ENCODE measurements around the gene XPO1. TPM values are rescaled to one million over a fixed set of nuclear protein-coding genes. Genes with fewer than 3 reads are reported as not detected.
"Not testable (repeated sequence)": the region's sequence is repeated elsewhere in the genome, so short reads cannot be mapped to it uniquely, and the experiment has no call there.

The XPO1 gene
- total RNA-seq, 6 donors from 2014 or later: 52.2 to 145 (median 81.9) TPM

- Histone ChIP-seq H3K27me3 (no peaks in the 10 kb centered on the region), H3K27ac (peak overlapping the region; percentile 98 to 99 (median 98)), H3K4me3 (peak overlapping the region; percentile 56 to 82 (median 77)), H3K4me1 (peaks cover 26 to 57% (median 32%) of the 10 kb centered on the region in 4 donors), H3K36me3 (peaks cover 0 to 6% (median 0%) of the 10 kb centered on the region in 4 donors), H3K9me3 (no peaks in the 10 kb centered on the region)
- TF ChIP-seq EP300 (IDR thresholded peaks at IDR 0.05): no peak
- TF ChIP-seq POLR2A (IDR thresholded peaks at IDR 0.05): no peak
- DNase-seq: no peak
- no peak for ATAC-seq (ENCODE audit: low FRiP score in 2 of 2)
- 10 to 12% methylated on average over 8 of the region's 8 CpGs for WGBS, 2 donors
Measured at GRCh38 chr2:61469424-61470121, 68.6 kb downstream of the XPO1 start.

- H3K4me3 ChIP-seq: not testable (repeated sequence)
- WGBS, 2 donors: 93 to 94% methylated on average over 10 of the region's 10 CpGs
Measured at GRCh38 chr2:61468231-61468630, 69.9 kb downstream of the XPO1 start.

GRCh38 chr2:61465045-61465444, 73.1 kb downstream of the XPO1 start:
- peaks cover 29 to 74% (median 43%) of the 10 kb centered on the region in 4 donors for H3K4me1 ChIP-seq
- peaks cover 0 to 6% (median 0%) of the 10 kb centered on the region in 4 donors for H3K36me3 ChIP-seq
- H3K27ac ChIP-seq: peak overlapping the region in 1 of 4 donors; percentile 31
- ATAC-seq (ENCODE audit: low FRiP score in 2 of 2) (no peak), DNase-seq (peak in 1 of 2 donors; percentile 17)
- WGBS, 2 donors: 57 to 74% methylated on average over 3 of the region's 3 CpGs
- no peak overlapping the region for H3K4me3 ChIP-seq
- TF ChIP-seq POLR2AphosphoS5 (IDR thresholded peaks at IDR 0.05): no peak
- TF ChIP-seq CTCF (IDR thresholded peaks at IDR 0.05): no peak
- TF ChIP-seq EP300 (IDR thresholded peaks at IDR 0.05): no peak
- TF ChIP-seq POLR2A (IDR thresholded peaks at IDR 0.05): no peak
- no peaks in the 10 kb centered on the region for H3K9me3 ChIP-seq
- H3K27me3 ChIP-seq: no peaks in the 10 kb centered on the region

More at GRCh38 chr2:61468231-61468630, 69.9 kb downstream of the XPO1 start:
- not testable (repeated sequence) for H3K27me3 ChIP-seq; ATAC-seq (ENCODE audit: low FRiP score in 2 of 2); H3K36me3 ChIP-seq; H3K9me3 ChIP-seq; DNase-seq; H3K27ac ChIP-seq
- peaks cover 26 to 68% (median 38%) of the 10 kb centered on the region in 4 donors for H3K4me1 ChIP-seq

- Histone ChIP-seq H3K27me3 (no peaks in the 10 kb centered on the region), H3K27ac (no peak overlapping the region), H3K9me3 (no peaks in the 10 kb centered on the region), H3K36me3 (peaks cover 0 to 6% (median 0%) of the 10 kb centered on the region in 4 donors), H3K4me1 (peaks cover 31 to 75% (median 45%) of the 10 kb centered on the region in 4 donors), H3K4me3 (no peak overlapping the region)
- 65 to 67% methylated on average over 7 of the region's 7 CpGs for WGBS, 2 donors
- no peak for DNase-seq
- no peak for ATAC-seq (ENCODE audit: low FRiP score in 2 of 2)
- TF ChIP-seq POLR2AphosphoS5 (IDR thresholded peaks at IDR 0.05) (no peak), POLR2A (IDR thresholded peaks at IDR 0.05) (no peak), CTCF (IDR thresholded peaks at IDR 0.05) (no peak), EP300 (IDR thresholded peaks at IDR 0.05) (no peak)
Measured at GRCh38 chr2:61463769-61464475, 74.2 kb downstream of the XPO1 start.

DNA sequence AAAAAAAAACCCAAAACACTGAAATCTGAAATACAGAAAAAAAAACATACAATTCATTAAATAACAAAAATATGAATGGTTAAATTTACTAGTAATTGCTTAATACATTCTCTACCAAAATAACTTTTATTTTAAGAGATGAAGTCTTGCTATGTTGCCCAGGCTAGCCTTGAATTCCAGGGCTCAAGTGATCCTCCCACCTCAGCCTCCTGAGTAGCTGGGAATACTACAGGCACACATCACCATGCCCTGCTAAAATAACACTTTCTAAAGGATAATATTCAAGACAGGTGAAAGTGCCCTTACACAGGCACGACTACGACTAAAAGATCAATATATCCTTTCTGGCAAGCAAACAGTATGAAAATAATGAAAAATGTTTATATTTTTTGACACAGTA, 76.8 kb downstream of the XPO1 start:
- no peak for TF ChIP-seq CTCF (IDR thresholded peaks at IDR 0.05)
- no peak for TF ChIP-seq EP300 (IDR thresholded peaks at IDR 0.05)
- no peak for TF ChIP-seq POLR2AphosphoS5 (IDR thresholded peaks at IDR 0.05)
- TF ChIP-seq POLR2A (IDR thresholded peaks at IDR 0.05): no peak
- 94 to 98% methylated on average over 2 of the region's 2 CpGs for WGBS, 2 donors
- no peak for ATAC-seq (ENCODE audit: low FRiP score in 2 of 2)

More for the DNA sequence above, 76.8 kb downstream of the XPO1 start:
- H3K9me3 ChIP-seq: no peaks in the 10 kb centered on the region
- H3K4me3 ChIP-seq: no peak overlapping the region
- DNase-seq: no peak
- H3K27ac ChIP-seq: no peak overlapping the region
- peaks cover 25 to 78% (median 51%) of the 10 kb centered on the region in 4 donors for H3K4me1 ChIP-seq
- H3K36me3 ChIP-seq: no peaks in the 10 kb centered on the region
- H3K27me3 ChIP-seq: no peaks in the 10 kb centered on the region

Data from upper lobe of left lung (tissue), 6 donors.